Upper lobe of left lung (tissue), 4 donors: ENCODE data around the gene S100A5.

Experiments
- EP300 ChIP-seq, 4 donors: sonication (generic); formaldehyde crosslinking; IDR thresholded peaks; one replicate each; pipeline ENCODE4 v1.5.1; 2017; ENCODE audit warnings: antibody characterized with exemption in 4 of 4, control low read depth in 2 of 4
- TF ChIP-seq, protein P1 (sequence below), 6 experiments: fragments of 450-650 bp in 4 of 6; fragments of 200-600 bp in 2 of 6; sonication (generic) in 2 of 6; IDR thresholded peaks; one replicate each; pipeline ENCODE4 v1.5.1; 2016 to 2019; ENCODE audit warnings: antibody characterized with exemption in 6 of 6

DNA sequence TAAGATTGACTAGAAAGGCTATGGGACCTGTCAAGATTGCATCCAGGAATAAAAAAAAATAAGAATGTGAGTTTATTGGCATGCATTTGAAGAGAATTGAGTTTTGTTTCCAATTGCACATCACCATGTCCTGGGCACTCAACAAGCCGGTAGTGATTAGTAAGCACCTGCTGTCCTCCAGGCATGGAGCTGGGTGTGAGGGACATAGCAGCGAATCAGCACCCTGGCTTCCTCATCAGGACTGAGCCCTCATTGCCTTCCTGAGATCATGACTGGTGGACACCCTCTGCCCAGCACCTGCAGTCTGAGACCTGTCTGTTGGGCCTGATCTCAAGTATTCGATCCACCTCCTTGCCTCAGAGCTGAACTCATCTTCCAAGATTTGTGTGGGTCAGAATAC lies 31.7 kb downstream of the S100A5 start:
- no peak for TF ChIP-seq EP300 (IDR thresholded peaks at IDR 0.05)
- TF ChIP-seq, protein P1, sequence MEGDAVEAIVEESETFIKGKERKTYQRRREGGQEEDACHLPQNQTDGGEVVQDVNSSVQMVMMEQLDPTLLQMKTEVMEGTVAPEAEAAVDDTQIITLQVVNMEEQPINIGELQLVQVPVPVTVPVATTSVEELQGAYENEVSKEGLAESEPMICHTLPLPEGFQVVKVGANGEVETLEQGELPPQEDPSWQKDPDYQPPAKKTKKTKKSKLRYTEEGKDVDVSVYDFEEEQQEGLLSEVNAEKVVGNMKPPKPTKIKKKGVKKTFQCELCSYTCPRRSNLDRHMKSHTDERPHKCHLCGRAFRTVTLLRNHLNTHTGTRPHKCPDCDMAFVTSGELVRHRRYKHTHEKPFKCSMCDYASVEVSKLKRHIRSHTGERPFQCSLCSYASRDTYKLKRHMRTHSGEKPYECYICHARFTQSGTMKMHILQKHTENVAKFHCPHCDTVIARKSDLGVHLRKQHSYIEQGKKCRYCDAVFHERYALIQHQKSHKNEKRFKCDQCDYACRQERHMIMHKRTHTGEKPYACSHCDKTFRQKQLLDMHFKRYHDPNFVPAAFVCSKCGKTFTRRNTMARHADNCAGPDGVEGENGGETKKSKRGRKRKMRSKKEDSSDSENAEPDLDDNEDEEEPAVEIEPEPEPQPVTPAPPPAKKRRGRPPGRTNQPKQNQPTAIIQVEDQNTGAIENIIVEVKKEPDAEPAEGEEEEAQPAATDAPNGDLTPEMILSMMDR (IDR thresholded peaks at IDR 0.05): no peak
